ENCODE data around the gene KCNAB2. TPM values are rescaled to one million over a fixed set of nuclear protein-coding genes. Genes with fewer than 3 reads are reported as not detected.

Gene KCNAB2
- total RNA-seq, 2 donors from 2014 or later: 13.5 to 21.8 TPM

DNA sequence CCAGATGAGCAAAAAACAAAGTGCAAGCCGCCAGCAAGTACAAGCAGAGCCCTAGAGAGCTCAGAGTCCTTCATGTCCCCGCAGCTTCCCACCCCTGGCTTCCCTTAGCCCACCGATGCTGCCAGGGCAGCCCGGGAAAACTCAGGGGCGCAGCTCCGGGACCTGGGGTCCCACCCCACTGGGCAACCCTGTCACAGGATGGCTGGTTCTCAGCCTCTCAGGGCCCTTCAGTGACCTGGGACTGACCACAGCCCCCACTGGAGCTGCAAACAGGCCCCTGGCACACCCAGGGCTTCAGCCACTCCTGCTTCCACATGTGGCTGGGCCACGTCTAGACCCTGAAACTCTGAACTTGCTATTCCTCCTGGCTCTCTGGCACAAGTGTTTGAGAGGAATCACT lies 84.9 kb downstream of the KCNAB2 start:
- DNase-seq (ENCODE audit: low spot score): peak; percentile 68

DNA sequence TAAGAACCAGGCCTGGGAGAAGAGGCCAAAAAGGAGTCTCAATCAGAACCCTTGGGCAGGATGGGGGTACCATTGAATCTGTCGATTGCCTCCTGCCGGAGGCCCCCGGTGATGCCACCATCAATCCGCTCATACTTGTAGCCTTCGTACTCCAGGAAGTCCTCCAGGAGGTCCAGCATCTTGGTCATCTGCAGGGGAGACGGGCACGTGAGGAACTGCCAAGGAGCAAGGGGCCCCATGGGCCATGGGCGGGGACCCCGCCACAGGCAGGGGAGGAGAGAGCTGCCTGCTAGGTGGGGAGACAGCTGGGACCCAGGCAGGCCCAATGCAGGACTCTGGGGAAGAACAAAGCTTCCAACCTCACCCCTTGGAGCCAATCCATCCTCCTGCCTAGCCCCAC lies 85.9 kb downstream of the KCNAB2 start:
- DNase-seq (ENCODE audit: low spot score): peak; percentile 56
- intact Hi-C loops (cut with DNase I): no loop called here

More for the DNA sequence above, 84.9 kb downstream of the KCNAB2 start:
- intact Hi-C loops (cut with DNase I): no loop called here

DNA sequence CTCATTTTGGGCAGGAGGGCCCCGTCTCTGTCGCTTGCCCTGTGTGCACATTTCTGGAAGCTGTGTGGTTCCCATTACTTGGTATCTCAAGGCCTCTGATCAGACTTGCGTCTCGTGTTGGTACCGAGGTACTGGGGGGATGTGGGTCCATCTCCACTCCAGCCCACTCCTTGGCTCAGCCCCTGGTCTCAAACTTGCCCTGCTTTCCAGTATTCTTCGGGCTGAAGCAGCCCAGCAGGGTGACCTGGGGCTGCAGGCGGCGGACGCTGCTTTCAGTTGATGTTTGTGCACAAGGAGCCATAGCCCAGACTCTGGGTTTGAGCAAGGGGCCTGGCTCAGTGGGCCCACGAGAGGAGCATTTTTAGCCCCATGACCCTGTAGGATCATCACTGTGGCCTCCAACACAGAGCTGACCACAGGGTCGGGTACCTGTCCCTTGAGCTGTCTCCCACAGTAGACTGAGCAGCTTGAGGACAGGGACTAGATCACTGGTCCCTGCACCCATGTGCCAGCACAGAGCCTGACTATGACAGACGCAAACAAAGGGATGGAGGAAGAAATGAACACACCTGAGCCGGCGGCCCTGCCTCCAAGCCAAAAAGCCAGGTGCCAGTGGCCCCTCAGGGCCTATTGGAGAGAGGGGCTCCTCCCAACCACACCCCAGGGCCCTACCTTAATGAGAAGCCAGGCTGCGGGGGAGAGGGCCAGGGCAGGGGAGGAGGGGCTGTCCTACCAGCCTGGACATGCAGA lies 87.6 kb downstream of the KCNAB2 start:
- intact Hi-C loops (cut with DNase I): no loop called here
- no peak for DNase-seq (ENCODE audit: low spot score)

DNA sequence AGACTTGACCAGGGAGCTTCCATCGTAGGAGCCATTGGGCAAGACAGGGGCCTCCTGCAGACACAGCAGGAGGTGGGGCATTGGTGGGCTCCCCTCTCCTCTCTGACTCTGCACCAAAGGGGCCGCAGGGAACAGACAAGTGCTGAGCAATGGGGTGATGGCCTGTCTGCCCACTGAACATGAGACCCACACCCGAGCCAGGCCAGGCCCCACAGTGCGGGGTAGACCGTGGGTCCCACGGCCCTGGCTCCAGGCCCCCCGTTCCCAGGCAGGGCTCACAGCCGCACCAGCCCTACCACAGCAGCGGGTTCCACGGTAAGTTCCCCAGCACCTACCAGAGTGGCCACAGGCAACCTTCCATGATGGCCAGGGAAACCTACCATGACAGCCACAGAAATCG lies 88.5 kb downstream of the KCNAB2 start:
- no peak for DNase-seq (ENCODE audit: low spot score)
- intact Hi-C loops (cut with DNase I): no loop called here

DNA sequence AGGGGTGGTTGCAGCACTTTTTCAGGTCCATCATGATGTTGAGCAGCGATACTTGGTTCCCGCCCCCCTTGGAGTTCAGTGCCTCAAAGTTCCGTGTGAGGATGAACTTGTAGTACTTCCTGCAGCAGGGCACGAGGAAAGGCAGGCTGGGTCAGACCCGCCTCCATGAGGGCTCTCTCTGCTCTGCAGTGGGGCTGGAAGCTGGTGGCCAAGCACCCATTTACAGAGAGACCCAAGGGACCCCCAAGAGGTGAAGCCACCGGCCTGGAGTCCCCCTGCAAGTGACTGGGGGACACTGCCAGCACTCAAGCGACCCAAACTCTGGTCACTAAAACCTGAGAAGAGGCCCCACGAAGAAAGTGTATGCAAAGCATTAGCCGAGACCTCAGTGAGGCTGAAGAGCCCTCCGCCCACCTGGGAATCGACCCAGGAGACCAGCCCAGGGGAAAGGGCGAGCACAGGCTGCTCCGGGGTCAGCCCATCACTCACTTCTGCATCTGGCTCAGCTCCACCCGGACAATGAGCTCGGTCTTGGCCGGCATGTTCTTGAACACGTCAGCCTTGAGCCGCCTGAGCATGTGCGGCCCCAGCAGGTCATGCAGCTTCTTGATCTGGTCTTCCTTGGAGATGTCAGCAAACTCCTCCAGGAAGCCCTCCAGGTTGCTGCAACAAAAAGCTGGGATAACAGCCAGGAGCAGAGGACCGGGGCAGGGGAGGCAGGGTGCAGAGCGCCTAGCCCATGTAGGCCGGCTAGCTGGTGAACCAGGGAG lies 89.2 kb downstream of the KCNAB2 start:
- intact Hi-C loops (cut with DNase I): loop anchor here in 1 of 2 donors (5.0 kb wide), 2 partner anchors 253 to 478 kb away; no protein-coding TSS in a partner anchor
- no peak for DNase-seq (ENCODE audit: low spot score)

DNA sequence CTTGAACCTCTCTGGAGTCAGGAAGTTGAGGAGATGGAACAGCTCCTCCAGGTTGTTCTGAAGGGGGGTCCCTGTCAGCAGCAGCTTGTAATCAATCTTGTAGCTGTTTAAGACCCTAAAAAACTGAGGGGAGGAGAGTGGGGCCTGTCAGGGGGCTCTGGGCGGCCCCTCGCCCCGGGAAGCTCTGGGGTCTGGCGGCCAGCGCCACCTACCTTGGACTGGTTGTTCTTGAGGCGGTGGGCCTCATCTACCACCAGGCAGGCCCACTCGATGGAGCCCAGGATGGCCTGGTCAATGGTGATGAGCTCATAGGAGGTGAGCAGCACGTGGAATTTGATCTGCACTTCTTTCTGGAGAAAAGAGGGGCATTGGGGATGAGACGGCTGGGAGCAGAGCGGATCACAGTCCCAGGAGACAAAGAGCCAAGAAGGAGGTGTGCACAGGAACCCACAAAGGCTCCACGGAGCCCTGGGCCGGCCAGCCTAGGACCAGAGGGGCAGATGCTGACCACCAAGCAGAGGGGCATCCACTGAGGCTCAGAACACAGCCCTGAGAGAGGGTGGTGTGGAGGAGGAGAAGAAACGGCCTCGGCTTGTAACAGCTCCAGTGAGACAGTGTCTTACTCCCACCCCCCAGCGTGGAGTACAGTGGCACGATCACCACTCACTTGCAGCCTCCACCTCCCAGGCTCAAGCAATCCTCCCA lies 91.0 kb downstream of the KCNAB2 start:
- intact Hi-C loops (cut with DNase I): loop anchor here in 1 of 2 donors (5.0 kb wide), 2 partner anchors 254 to 479 kb away; no protein-coding TSS in a partner anchor
- no peak for DNase-seq (ENCODE audit: low spot score)

DNA sequence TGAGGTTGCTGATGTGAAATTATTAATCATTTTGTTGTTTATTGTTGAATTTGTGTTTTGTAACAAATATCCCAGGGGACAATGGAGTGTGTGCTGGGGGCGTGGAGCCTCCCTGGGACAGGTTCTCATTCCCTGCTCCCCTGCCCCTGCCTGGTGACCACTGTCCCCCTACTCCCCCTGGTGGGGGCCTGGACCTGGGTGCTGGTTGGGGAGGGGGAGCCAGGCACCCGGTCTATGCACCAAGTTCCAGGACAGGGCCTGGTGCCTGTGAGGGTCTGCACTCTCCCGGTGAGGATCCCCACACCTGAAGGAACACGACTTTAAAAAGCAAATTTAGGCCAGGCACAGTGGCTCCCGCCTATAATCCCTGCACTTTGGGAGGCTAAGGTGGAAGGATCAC lies 92.1 kb downstream of the KCNAB2 start:
- DNase-seq (ENCODE audit: low spot score): no peak
- intact Hi-C loops (cut with DNase I): loop anchor here in 1 of 2 donors (5.0 kb wide), 2 partner anchors 255 to 480 kb away; no protein-coding TSS in a partner anchor

DNA sequence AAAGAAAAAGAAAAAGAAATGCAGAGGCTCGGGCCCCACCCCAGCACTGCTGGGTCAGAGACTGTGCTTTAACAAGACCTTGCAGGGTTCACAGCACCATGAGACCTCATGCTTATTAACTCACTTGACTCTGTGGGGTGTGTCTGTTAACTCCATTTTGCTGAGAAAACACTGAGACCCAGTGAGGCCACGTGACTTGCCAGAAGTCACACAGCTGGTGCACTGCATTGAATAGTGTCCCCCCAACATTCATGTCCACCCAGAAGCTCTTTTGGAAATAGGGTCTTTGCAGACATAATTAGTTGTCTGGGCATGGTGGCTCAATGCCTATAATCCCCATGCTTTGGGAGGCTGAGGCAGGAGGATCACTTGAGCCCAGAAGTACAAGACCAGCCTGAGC lies 94.7 kb downstream of the KCNAB2 start:
- DNase-seq (ENCODE audit: low spot score): no peak
- intact Hi-C loops (cut with DNase I): no loop called here

DNA sequence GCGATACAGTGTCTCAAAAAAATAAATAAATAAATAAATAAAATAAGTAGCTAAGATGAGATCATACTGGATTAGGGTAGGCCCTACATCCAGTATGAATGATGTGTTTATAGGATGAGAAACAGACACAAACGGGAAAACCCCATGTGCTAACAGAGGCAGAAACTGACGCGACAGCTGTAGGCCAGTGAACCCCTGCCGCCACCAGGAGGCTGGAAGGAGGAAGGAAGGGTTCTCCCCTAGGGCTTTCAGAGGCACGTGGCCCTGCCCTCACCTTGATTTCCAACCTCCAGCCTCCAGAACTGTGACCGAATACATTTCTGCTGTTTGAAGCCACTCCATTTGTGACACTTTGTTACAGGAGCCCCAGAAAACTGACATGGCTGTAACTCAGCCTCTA lies 95.9 kb downstream of the KCNAB2 start:
- DNase-seq (ENCODE audit: low spot score): no peak

DNA sequence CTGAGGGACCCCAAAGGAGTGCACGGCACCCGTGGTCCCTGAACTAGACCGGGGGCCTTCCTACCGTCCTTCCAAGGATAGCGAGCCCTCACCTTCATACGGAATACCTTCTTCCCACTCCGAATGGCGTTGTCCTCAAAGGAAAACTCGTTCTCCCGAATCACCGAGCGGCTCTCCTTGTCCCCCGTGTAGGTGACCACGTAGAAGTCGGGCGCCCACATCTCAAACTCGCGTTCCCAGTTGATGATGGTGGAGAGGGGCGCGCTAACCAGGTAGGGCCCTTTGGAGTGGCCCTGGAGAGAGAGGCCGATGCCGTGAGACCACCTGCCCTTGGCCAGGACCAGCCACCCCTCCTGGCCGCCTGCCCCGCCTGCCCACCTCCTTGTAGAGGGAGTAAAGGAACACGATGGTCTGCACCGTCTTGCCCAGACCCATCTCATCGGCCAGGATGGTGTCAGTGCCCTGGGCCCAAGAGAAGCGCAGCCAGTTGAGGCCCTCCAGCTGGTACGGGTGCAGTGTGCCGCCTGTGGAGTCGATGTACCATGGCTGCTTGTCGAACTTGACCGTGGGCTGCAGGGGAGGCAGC lies 96.4 kb downstream of the KCNAB2 start:
- intact Hi-C loops (cut with DNase I): no loop called here
- DNase-seq (ENCODE audit: low spot score): no peak

More for the DNA sequence above, 95.9 kb downstream of the KCNAB2 start:
- intact Hi-C loops (cut with DNase I): no loop called here

DNA sequence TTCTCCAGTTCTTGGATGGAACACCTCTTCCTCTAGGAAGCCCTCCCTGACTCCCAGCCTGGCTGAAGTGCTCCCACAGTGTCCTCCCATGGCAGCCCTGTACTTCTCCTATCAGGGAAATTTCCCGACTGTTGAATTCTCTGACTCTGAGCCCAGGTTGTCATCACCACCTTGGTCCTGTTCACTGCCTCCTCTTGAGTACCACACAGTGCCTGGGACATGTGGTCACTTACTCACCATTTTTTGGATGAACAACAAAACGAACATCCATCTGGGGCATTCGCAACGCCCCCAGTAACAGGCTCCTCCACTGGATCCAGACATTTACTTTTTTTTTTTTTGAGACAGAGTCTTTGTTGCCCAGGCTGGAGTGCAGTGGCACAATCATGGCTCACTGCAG lies 97.0 kb downstream of the KCNAB2 start:
- intact Hi-C loops (cut with DNase I): no loop called here
- DNase-seq (ENCODE audit: low spot score): no peak

DNA sequence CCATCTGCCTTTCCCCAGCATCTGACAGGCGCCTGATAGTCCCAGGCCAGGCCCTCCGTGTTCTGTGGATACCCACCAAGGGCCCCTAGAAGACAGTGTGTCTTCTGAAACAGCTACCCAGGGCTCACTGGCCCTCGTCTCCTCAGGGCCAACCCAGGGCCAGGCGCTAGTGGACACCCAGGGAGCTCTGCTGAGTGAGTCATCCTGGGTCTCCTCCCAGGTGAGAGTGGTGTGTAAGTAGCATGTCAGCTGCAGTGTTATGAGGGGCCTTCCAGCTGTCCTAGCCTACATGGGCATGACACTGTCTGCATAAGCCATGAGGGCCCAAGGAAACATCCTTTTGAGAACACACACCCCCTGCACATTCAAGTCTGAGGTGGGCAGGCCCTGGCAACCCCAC lies 97.7 kb downstream of the KCNAB2 start:
- intact Hi-C loops (cut with DNase I): no loop called here
- DNase-seq (ENCODE audit: low spot score): no peak

DNA sequence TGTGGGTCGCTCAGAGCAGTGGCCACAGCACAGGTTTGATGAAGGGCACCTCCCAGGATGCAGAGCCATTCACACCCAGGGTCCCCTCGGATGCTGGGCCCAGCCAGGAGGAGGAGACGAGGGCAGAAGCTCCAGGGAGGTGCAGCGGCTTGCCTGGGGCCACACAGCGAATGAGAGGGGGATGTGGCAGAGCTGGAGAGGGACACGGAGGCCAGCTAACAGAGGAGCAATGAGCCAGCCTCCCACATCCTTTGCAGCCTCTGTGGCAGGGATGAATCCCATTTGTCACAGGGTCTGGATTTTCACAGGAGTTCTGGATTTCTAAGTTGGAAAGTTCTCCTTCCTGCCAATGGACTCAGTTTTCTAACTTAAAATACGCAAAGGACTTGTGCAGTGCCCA lies 98.5 kb downstream of the KCNAB2 start:
- intact Hi-C loops (cut with DNase I): no loop called here
- no peak for DNase-seq (ENCODE audit: low spot score)

DNA sequence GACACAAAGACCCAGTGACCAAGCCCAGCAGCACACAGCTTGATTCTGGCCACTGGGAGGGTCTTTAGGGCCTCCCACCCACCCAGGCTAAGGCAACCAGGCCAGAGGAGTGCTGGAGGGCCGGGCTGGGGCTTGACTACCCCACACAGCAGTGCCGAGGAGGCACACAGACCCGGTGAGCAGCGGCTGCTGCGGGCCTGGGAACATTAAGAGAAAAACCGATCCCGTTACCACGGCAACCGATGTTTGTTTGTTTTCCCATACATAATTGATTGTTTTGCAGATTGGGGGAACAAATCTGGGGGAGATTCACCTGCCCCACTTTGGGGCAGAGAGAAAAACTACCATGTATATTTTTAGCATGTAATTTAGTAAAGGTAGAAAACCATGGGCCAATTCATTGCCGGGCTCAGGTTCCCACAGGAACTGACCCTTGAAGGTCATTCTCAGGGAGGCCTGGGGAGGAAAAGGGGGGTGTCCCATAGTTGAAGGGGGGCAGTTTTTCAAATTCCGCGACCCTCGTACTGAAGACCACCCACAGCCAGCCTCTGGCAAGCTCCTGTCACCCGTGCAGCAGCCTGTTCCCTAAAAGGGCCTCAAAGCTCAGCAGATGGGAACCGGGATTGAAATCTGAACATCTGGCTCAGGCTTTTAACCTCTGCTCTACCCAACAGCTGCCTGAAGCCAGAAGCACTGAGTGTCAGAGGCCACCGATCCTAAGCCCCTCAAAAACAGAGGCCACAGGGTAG lies 99.1 kb downstream of the KCNAB2 start:
- intact Hi-C loops (cut with DNase I): no loop called here
- no peak for DNase-seq (ENCODE audit: low spot score)

DNA sequence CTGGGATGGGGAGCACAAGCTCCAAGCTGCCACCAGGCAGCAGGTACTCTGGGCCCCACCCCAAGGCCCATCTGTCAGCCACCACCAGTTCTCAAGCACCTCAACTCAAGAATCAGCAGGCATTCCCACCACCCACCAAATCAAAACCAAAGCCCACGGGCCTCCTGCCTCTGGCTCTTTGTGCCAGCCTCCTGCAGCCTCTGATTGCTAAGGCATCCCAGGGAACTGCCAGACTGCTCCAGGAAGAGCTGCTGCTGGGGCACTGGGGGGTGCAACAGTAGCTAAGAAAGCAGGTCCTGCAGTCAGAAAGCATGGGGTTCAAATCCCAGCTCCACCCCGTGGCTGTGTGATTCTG lies 99.7 kb downstream of the KCNAB2 start:
- intact Hi-C loops (cut with DNase I): no loop called here
- DNase-seq (ENCODE audit: low spot score): no peak

DNA sequence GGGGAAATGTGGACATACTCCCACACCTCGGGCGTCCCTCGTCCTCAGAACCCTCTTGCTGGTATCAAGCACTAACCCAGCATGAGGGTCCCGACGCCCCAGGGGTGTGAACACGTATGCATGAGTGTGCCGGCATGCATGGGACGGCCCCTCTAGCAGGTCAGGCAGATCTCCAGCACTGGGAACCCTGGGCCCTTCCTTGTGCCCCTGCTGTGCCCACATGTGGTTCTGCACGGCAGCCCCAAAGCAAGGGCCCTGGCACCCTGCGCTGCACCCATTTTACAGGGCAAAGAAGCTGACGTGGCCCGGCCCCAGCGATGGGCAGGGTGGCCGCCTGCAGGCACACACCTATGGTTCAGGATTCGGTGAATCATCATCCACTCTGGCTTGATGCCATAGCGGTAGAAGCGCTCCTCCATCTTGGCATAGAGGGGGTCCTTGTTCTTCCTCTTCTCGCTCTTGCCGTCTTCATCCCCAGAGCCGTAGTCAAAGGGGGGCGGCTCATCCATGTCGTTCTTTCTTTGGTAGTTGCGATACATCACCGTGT lies 100.2 kb downstream of the KCNAB2 start:
- intact Hi-C loops (cut with DNase I): no loop called here

DNA sequence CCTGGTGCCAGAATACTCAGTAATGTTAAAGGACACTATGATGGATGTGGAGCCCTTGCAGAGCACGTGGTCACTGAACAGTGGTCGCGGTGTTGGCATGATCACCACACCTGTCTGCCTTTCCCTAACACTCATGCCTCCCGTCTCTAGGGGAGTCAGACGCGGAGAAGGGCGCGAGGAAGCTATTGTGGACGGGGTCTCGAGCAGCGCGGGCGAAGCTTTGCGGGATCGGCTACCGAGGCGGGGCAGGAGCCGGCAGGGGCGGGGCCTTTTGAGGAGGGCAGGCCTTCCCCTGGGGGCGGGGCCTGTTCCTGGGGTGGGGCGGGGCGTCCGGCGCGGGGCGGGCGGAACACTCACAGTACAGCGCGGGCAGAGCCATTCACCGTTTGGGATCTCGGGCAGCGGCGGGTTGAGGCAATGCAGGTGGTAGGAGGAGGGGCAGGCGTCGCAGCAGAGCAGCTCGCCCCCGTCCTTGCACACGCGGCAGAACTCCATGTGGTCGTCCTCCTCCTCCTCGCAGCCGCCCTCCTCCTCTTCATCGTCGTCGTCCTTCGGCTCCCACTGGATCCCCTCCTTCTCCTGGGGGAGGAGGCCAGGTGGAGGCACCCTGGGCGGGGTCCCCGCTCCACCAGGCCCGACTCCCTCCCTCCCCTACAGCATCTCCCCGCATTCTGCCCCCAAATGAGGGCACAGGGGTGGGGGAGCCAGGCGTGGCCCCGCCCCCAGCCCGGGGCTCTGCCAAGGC lies 103.0 kb downstream of the KCNAB2 start:
- DNase-seq (ENCODE audit: low spot score): no peak
- intact Hi-C loops (cut with DNase I): no loop called here

More for the DNA sequence above, 100.2 kb downstream of the KCNAB2 start:
- DNase-seq (ENCODE audit: low spot score): no peak

DNA sequence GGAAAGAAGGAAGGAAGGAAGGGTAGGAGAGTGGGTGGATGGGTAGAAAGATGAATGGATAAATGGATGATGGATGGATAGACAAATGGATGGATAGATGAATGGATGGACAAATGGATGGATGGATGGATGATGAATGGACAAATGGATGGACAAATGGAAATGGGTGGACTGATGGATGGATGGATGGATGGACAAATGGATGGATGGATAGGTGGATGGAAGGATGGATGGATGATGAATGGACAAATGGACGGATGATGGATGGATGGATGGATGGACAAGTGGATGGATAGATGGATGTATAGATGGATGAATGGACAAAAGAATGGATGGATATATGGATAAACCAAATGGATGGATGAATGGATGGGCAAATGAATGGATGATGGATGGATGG lies 103.9 kb downstream of the KCNAB2 start:
- intact Hi-C loops (cut with DNase I): no loop called here
- no peak for DNase-seq (ENCODE audit: low spot score)

Measured in posterior vena cava (tissue), 2 donors.